NCI-H2196 (cell line): Measurements from ENCODE around the gene GPR62.

ENCODE experiments used
- DNase-seq: peaks from one replicate; lab custom pipeline; 2025; ENCODE audit not compliant: unreplicated experiment; lab: John Stamatoyannopoulos, UW

The GPR62 gene

DNA sequence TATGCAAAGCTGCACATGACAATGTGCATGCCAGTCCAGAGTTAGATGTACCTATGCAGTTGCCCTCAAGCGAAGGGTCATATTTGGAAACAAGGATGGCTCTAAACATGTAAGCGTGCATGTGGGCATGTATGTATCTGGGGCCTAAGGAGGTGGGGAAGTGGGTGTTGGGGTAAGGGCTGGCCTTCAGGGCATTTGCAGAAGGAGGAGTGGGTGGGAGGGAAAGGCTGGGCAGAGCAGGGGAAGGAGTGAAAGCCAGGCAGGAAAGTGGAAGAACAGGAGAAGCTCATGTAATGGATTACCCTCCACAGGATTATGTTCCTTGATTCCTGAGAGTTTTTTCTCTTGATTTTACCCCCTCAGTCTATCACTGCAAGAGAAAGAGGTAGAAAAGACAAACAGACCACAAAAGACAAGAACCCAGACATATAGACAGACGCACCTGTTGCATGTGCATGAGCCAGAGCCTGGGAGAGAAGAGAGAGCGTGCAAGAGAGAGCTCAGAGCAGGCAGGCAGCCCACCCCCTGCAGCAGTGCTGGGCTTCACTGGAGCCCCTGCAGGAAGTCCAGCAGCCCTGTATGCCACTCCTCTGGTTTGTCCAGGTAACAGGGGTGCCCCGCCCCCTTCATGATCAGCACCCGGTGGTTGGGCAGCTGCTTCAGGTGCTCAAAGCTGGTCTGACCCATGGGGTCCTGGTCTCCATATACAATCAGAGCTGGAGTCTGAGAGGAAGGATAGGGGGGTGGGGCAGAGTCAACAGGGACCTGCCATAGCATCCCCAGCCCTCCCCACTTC, 13.9 kb downstream of the GPR62 start:
- no peak for DNase-seq

DNA sequence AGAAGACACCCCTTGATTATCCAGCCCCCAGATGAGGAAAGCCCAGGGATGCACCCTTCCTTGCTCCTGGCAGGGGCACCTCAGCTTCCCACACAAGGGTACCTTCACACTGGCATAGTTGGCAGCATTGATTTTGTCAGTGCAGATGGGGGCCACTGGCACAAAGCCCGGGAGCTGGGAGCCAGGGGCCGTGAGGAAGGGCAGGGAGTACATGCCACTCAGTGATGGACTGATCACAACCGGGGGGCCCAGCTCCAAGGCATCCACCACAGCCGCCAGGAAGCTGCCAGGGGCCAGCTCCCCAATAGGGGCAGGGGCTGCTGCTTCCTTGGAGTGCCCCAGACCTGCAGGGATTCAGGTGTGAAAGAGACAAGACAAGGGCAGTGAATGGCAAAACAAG, 14.7 kb downstream of the GPR62 start:
- no peak for DNase-seq

DNA sequence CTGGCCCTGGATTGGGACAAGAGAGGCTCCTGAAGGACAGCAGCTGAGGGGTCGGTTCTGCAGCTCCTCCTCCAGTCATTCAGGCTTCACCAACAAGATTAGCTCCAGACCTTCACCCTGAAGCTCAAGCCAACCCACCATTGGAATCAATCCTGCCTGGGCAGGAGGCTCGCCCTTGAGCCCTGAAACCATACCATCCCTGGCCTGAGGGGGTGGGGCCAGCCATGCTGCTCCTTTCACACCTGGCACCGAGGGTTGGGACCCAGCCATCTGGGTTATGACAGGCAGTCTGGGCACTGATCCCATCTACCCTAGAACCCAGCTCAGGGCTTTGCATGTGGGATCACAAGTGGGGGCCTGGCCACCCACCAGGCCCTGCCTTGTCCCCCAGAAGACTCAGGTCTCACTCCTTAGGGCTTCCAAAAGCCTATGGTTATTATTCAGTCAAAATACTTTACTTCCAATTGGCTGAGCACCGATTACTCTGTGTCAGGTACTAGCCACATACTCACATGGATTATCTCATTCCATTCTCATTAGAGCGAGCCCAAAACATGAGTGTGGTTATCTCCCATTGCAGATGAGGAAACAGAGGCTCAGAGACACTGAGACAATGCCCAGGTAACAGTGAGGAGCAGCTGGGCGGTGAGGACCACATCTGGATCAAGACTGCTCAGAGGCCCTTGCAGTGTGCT, 15.6 kb downstream of the GPR62 start:
- DNase-seq, result peak; percentile 40

- no peak for DNase-seq
Measured at GRCh38 chr3:51971350-51971749, 16.2 kb downstream of the GPR62 start.

- no peak for DNase-seq
Measured at GRCh38 chr3:51974277-51974962, 19.2 kb downstream of the GPR62 start.

DNA sequence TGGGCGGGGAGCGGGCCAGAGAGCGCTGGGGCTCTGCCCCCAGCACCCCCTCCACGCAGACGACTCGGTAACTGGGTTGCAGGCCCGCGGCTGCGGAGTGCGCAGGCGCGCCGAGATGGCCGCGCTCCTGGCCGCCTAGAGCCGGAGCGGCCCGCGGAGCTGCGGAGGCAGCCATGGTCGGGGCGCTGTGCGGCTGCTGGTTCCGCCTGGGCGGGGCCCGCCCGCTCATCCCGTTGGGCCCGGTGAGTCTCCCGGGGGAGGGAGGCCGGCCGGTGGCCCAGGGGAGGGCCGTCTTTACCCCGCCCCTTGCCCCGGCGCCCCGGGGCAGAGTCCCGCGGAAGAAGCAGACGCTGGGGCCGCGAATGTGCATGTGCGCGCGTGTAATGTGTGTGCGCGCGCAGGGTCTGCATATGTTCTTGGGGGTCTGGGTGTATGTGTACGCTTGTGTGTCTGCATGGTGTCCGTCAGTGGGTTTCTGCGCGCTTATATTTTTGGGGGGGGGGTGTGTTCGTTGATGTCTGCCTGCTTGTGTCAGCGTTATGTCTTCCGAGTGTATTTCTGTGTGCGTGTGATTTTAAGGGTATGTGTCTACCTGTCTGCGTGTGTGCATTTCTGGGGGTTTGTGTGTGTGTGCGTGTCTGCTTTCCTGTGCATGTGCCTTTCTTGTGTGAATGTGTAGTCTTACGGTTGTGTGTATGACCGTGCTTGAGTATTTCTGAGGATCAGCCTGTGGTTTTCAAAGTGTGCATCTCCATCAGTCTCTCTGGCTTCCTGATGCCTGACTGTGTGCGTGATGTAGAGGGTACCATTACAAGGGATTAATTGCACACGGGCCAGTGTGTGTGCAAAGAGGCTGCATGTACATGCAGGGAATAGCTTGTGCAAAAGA, 20.0 kb downstream of the GPR62 start, which contains the start of gene ABHD14A:
Gene ABHD14A (plus strand): TSS at position 102 of the 889 bp plus-strand sequence. CDS start 72 bp downstream, at position 174.
- DNase-seq, result peak; percentile 38

- peak; percentile 19 for DNase-seq
Measured at GRCh38 chr3:51975852-51976549, 20.8 kb downstream of the GPR62 start.

DNA sequence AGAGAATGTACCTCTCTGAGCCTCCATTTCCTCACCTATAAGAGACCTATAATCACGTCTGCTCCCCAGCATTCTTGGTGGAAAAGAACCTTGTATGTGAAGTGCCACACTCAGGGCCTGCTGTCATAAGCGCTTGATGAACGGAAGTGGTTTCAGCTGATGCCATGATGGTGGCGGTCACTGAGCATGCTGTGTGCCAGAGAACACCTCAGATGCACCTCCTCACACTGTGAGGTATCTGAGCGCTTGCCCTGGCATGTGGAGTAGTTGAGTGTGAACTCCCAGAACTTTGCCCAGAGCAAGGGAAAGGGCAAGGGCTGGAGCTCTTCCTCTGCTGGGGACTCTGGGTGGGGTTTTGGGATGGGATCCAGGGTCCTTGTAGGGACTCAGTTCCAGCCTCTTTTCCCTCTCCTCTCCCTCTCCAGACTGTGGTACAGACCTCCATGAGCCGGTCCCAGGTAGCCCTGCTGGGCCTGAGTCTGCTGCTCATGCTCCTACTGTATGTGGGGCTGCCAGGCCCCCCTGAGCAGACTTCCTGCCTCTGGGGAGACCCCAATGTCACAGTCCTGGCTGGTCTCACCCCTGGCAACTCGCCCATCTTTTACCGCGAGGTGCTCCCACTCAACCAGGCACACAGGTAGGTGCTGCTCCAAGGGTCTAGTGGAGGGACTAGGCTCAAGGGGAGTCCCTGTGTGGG, 22.4 kb downstream of the GPR62 start:
- DNase-seq, result no peak

- DNase-seq, result no peak
Measured at GRCh38 chr3:51978143-51978502, 22.9 kb downstream of the GPR62 start.

DNA sequence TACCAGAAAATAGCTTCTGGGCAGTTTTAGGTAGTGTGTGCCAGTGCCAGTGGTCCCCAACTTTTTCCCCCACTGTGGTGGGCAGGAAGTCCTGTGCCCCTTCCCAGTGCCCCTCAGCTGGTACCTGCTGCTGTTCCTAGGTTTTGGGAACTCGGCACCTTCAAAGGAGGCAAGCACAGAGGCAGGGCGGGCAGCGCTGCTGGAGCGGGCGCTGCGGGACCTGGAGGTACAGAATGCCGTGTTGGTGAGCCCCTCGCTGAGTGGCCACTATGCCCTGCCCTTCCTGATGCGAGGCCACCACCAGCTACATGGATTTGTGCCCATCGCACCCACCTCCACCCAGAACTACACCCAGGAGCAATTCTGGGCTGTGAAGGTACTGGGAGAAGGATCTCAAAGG, 25.1 kb downstream of the GPR62 start:
- no peak for DNase-seq

GRCh38 chr3:51982352-51982837, 27.2 kb downstream of the GPR62 start:
- peak; percentile 30 for DNase-seq

DNA sequence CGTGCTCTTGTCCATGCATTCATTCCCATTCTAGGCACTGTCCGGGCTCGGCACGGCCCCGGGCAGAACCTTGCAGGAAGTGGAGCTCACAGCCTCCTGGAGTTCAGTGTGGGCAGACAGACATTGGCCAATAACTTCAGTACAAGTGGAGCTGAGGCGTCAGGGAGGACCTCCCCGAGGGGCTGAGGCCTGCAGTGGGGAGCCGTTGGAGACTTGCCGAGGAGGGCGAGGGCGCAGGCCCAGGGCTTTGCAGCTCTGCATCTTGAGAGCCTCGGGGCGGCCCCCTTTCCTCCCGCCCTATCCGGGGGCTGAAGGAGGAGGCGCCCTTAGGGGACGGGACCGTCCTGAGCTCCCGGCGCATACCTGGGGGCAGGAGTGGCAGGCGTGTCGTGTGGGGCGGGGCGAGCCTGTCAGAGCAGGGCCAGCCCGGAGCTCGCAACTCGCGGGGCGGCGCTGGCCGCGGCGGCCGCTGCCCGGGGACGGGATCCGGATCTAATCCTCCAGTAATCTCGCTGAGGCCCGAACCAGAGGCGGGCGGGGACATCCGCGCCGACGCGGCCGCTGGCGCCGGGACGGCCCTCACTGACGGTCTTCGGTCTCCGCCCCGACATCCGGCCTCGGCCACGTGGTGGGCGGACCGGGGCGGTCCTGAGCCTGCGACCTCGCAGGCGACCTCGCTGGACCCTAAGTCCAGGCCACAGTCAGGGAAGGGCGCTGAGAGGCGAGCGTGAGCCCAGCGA, 27.8 kb downstream of the GPR62 start, which contains the start of gene ACY1:
Gene ACY1 (plus strand): TSS at position 698 of the 740 bp plus-strand sequence. CDS start 530 bp downstream, outside the sequence.
- DNase-seq, result peak; percentile 66

- DNase-seq, result no peak
Measured at GRCh38 chr3:51983578-51984268, 28.5 kb downstream of the GPR62 start.

DNA sequence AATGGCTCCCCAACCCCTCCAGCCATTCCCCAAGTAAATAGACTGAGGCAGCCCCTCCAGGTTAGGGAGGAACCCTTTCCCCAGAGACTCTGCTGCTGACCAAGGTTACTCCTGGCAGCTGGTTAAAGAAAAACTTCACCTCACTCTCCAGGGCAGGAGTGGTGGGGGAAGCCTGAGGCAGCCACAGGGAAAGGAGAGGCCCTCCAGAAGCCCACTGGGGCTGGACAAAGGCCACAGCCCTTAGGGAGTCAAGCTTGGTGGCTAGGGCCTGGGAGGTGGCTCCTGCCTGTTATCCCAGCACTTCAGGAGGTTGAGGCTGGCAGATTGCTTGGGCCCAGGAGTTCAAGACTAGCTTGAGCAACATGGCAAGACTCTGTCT, 29.1 kb downstream of the GPR62 start:
- no peak for DNase-seq

GRCh38 chr3:51985063-51985462, 29.9 kb downstream of the GPR62 start:
- DNase-seq, result no peak

DNA sequence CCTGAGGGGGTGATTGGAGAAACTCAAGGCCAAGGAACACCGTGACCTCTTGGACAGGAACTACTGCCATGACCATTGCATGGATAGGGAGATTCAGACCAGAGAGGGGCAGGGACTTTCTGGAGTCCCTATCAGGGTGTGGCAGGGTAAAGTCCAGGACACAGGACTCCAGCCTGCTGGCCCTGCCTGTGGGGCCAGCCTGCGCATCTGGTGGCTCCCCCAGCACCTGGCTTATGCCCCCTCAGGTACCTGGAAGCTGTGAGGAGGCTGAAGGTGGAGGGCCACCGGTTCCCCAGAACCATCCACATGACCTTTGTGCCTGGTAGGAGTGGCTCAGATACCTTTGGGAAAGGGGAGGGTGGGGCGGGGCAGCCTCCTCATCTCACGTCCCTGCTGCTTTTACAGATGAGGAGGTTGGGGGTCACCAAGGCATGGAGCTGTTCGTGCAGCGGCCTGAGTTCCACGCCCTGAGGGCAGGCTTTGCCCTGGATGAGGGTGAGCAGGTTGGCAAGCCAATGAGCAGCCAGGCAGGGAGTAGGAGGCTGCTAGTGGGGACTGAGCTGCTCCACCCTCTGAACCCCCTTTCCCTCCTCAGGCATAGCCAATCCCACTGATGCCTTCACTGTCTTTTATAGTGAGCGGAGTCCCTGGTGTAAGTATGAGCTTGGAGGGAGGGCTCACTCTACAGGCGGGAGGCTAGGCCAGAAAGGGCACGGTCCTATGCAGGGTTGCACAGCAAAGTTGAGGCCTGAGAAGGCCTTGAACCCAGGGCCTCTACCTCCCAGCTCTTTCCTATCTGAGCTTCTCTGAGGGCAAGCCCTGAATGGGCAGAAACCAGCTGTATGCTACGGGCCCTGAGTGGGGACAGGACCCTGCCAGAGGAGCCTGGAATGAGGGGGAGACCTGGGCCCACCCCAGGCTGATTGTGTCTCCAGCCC, 31.1 kb downstream of the GPR62 start:
- no peak for DNase-seq

- DNase-seq, result no peak
Measured at GRCh38 chr3:51987568-51987967, 32.4 kb downstream of the GPR62 start.
